ENCODE measurements around the gene SSRP1. TPM values are rescaled to one million over a fixed set of nuclear protein-coding genes. Genes with fewer than 3 reads are reported as not detected.

The SSRP1 gene
- total and polyA plus RNA-seq, 9 of the 15 experiments (the other 6 are each of a cell fraction or from before 2014, with no cell fraction given): 91.1 to 416 (median 245) TPM

- H3K4me1 ChIP-seq (replicated peaks in 1 of 2; ENCODE audit: control insufficient read depth in 2 of 2, insufficient read depth in 2 of 2, low read length in 2 of 2): peaks cover 23 to 52% of the 10 kb centered on the region in 2 experiments
- H3K9me1 ChIP-seq (ENCODE audit: control insufficient read depth, insufficient read depth, low read length): peaks cover 7% of the 10 kb centered on the region
- ATAC-seq (no peak), FAIRE-seq (no peak), DNase-seq (ENCODE audit: extremely low read depth in 1 of 4, low spot score in 3 of 4) (no peak)
- H3K9me3 ChIP-seq (replicated peaks; ENCODE audit: control insufficient read depth, insufficient read depth, low read depth, low read length): no peaks in the 10 kb centered on the region
- no peaks in the 10 kb centered on the region for H3K27me3 ChIP-seq (ENCODE audit: control insufficient read depth in 2 of 2, insufficient read depth in 2 of 2, low read length in 2 of 2)
- in situ Hi-C loops (cut with MboI): no loop called here
- intact Hi-C loops (cut with micrococcal nuclease): no loop called here
- H3K79me2 ChIP-seq (ENCODE audit: control insufficient read depth, insufficient read depth, low read length): peaks cover 4% of the 10 kb centered on the region
- peaks cover 22% of the 10 kb centered on the region for H4K20me1 ChIP-seq (replicated peaks; ENCODE audit: control insufficient read depth, insufficient read depth, low read length)
- no peak overlapping the region for H3K27ac ChIP-seq (ENCODE audit: extremely low read depth, low read depth, low read length)
- CTCF ChIA-PET (ENCODE audit: low intra/inter-chr PET ratio): no interaction called here
- 75% methylated on average over 8 of the region's 10 CpGs for WGBS (ENCODE audit: insufficient coverage, low coverage, missing lambda C conversion rate)
- peaks cover 51% of the 10 kb centered on the region for H3K36me3 ChIP-seq (ENCODE audit: control insufficient read depth, insufficient read depth, low read length)
- no peak overlapping the region for H3K4me2 ChIP-seq (ENCODE audit: insufficient read depth, low read length)
- TF ChIP-seq HNRNPUL1 (IDR thresholded peaks at IDR 0.05; ENCODE audit: low read length) (no peak), KLF16 (IDR thresholded peaks at IDR 0.05) (no peak)
- BruUV-seq (replicated peaks): no TSS peak
- POLR2A ChIA-PET: interaction anchor here (0.8 to 1.4 kb wide), 6 partner anchors 9 to 122 kb away, joined by 3 to 6 read pairs (median 3); no protein-coding TSS in a partner anchor
- H3K4me3 ChIP-seq: no peak overlapping the region
- H2AFZ ChIP-seq (ENCODE audit: low read depth, low read length): no peak overlapping the region
- H3K9ac ChIP-seq (ENCODE audit: insufficient read depth in 1 of 2, low read depth in 2 of 2, low read length in 2 of 2): peak overlapping the region in 1 of 2 experiments; percentile 37; a peak in 1 of 4 replicates
These were observed 27.1 kb downstream of the SSRP1 start for GRCh38 chr11:57308426-57309060.

GRCh38 chr11:57307666-57308270, 27.9 kb downstream of the SSRP1 start:
- Histone ChIP-seq H3K4me1 (replicated peaks in 1 of 2; ENCODE audit: control insufficient read depth in 2 of 2, insufficient read depth in 2 of 2, low read length in 2 of 2) (peaks cover 23 to 49% of the 10 kb centered on the region in 2 experiments), H3K9me3 (replicated peaks; ENCODE audit: control insufficient read depth, insufficient read depth, low read depth, low read length) (no peaks in the 10 kb centered on the region), H3K79me2 (ENCODE audit: control insufficient read depth, insufficient read depth, low read length) (peaks cover 4% of the 10 kb centered on the region), H3K9me1 (ENCODE audit: control insufficient read depth, insufficient read depth, low read length) (peaks cover 7% of the 10 kb centered on the region), H3K27me3 (ENCODE audit: control insufficient read depth in 2 of 2, insufficient read depth in 2 of 2, low read length in 2 of 2) (no peaks in the 10 kb centered on the region), H2AFZ (ENCODE audit: low read depth, low read length) (no peak overlapping the region), H3K36me3 (ENCODE audit: control insufficient read depth, insufficient read depth, low read length) (peaks cover 49% of the 10 kb centered on the region), H4K20me1 (replicated peaks; ENCODE audit: control insufficient read depth, insufficient read depth, low read length) (peaks cover 22% of the 10 kb centered on the region), H3K9ac (ENCODE audit: insufficient read depth in 1 of 2, low read depth in 2 of 2, low read length in 2 of 2) (no peak overlapping the region), H3K27ac (ENCODE audit: extremely low read depth, low read depth, low read length) (no peak overlapping the region), H3K4me2 (ENCODE audit: insufficient read depth, low read length) (no peak overlapping the region), H3K4me3 (no peak overlapping the region)
- FAIRE-seq (no peak), ATAC-seq (no peak), DNase-seq (ENCODE audit: extremely low read depth in 1 of 4, low spot score in 3 of 4) (no peak)
- TF ChIP-seq ZNF707 (CRISPR knock-in tag; conservative IDR thresholded peaks at IDR 0.05) (no peak), WHSC1 (IDR thresholded peaks at IDR 0.05; ENCODE audit: low read length) (no peak), HNRNPUL1 (IDR thresholded peaks at IDR 0.05; ENCODE audit: low read length) (no peak), SMAD4 (CRISPR knock-in tag; conservative IDR thresholded peaks at IDR 0.05) (no peak), TBP (optimal IDR thresholded peaks at IDR 0.05; ENCODE audit: low read depth, low read length) (no peak), ZNF551 (CRISPR knock-in tag; IDR thresholded peaks at IDR 0.05) (no peak), NFXL1 (CRISPR knock-in tag; IDR thresholded peaks at IDR 0.05) (no peak), ZNF280A (IDR thresholded peaks at IDR 0.05; ENCODE audit: low read depth, partially characterized antibody) (no peak), CREBBP (IDR thresholded peaks at IDR 0.05; ENCODE audit: low read depth, low read length) (no peak), TAF1 (IDR thresholded peaks at IDR 0.05; ENCODE audit: control insufficient read depth, extremely low read depth, insufficient read depth, low read length, severe bottlenecking) (no peak), ZNF232 (CRISPR knock-in tag; IDR thresholded peaks at IDR 0.05) (no peak), SREBF1 (IDR thresholded peaks at IDR 0.05; ENCODE audit: borderline replicate concordance, low read depth, low read length) (no peak)
- in situ Hi-C loops (cut with MboI) (no loop called here), intact Hi-C loops (cut with micrococcal nuclease) (no loop called here)
- no TSS peak for BruUV-seq (replicated peaks)
- WGBS (ENCODE audit: insufficient coverage, low coverage, missing lambda C conversion rate): 59% methylated on average over 7 of the region's 7 CpGs
- POLR2A ChIA-PET: interaction anchor here (0.5 to 1.4 kb wide), 10 partner anchors 8 to 190 kb away, joined by 3 to 5 read pairs (median 3); no protein-coding TSS in a partner anchor
- CTCF ChIA-PET (ENCODE audit: low intra/inter-chr PET ratio): interaction anchor here (0.7 kb wide), 1 partner anchor 106 kb away, joined by 4 read pairs; no protein-coding TSS in a partner anchor

Data from K562 (cell line).